GM12878 (cell line): ENCODE data around the gene SLX4.

ENCODE experiments used
- EZH2 ChIP-seq: IDR thresholded peaks from 2 replicates; pipeline ENCODE4 v1.6.1; 2012; ENCODE audit warnings: low read depth, mild to moderate bottlenecking, control low read depth, inconsistent platforms, low read length, borderline replicate concordance; ENCODE audit not compliant: control insufficient read depth
- POLR2A ChIP-seq: IDR thresholded peaks from 2 replicates; pipeline ENCODE4 v1.6.1; 2011; ENCODE audit warnings: low read depth, mild to moderate bottlenecking, low read length
- TF ChIP-seq, protein P1 (sequence below): IDR thresholded peaks from 2 replicates; pipeline ENCODE4 v1.6.1; 2011; ENCODE audit warnings: low read depth, mild to moderate bottlenecking, low read length, moderate library complexity, borderline replicate concordance; ENCODE audit errors: extremely low read depth
- TF ChIP-seq, protein P2 (sequence below), 3 experiments: IDR thresholded peaks in 2 of 3; conservative IDR thresholded peaks in 1 of 3; 2 replicates each; pipeline ENCODE4 v1.5.1; 2011; ENCODE audit warnings: low read depth in 3 of 3, low read length in 3 of 3, mild to moderate bottlenecking in 3 of 3, control low read depth in 2 of 3, moderate library complexity in 2 of 3, inconsistent platforms in 1 of 3, mixed read lengths in 1 of 3; ENCODE audit not compliant: control insufficient read depth in 2 of 3, insufficient read depth in 1 of 3; ENCODE audit errors: extremely low read depth in 1 of 3

DNA sequence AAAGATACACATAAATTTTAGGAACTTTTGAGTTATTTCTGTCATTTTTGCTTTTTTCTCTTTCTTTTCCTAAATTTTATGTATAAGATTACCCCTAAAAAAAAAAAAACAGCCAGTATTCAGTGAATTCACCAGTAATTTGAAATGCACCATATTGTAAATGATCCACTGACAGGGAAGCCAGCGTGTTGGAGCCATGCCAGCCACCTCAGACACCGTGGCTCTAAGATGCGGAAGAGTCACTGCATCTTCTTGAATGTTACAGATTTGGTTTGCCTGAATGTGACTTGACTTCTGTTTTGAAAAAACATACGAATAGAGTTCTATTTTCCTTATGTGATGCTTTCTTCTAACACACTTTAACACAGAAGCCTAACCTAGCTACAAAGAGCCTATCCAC lies 73.2 kb downstream of the SLX4 start:
- TF ChIP-seq, protein P1, sequence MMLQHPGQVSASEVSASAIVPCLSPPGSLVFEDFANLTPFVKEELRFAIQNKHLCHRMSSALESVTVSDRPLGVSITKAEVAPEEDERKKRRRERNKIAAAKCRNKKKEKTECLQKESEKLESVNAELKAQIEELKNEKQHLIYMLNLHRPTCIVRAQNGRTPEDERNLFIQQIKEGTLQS, result no peak
- TF ChIP-seq, protein P2, sequence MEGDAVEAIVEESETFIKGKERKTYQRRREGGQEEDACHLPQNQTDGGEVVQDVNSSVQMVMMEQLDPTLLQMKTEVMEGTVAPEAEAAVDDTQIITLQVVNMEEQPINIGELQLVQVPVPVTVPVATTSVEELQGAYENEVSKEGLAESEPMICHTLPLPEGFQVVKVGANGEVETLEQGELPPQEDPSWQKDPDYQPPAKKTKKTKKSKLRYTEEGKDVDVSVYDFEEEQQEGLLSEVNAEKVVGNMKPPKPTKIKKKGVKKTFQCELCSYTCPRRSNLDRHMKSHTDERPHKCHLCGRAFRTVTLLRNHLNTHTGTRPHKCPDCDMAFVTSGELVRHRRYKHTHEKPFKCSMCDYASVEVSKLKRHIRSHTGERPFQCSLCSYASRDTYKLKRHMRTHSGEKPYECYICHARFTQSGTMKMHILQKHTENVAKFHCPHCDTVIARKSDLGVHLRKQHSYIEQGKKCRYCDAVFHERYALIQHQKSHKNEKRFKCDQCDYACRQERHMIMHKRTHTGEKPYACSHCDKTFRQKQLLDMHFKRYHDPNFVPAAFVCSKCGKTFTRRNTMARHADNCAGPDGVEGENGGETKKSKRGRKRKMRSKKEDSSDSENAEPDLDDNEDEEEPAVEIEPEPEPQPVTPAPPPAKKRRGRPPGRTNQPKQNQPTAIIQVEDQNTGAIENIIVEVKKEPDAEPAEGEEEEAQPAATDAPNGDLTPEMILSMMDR (IDR thresholded peaks at IDR 0.05 in 2 of 3, conservative IDR thresholded peaks at IDR 0.05 in 1 of 3; ENCODE audit: control insufficient read depth in 2 of 3, extremely low read depth in 1 of 3, insufficient read depth in 1 of 3, low read depth in 3 of 3, low read length in 3 of 3), result no peak
- TF ChIP-seq EZH2 (no peak), POLR2A (no peak)
